Esophagus squamous epithelium (tissue), 5 donors: ENCODE results near the gene USB1. TPM values are rescaled to one million over a fixed set of nuclear protein-coding genes. Genes with fewer than 3 reads are reported as not detected.

Experiments used
- DNase-seq: peaks from one replicate; lab custom pipeline; 2025; lab: John Stamatoyannopoulos, UW
- H3K27ac ChIP-seq, 4 donors: fragments of 200-600 bp; sonication (generic); one replicate each; pipeline ENCODE4 v1.5.1; 2016 to 2019; ENCODE audit warnings: mild to moderate bottlenecking in 1 of 4
- H3K27me3 ChIP-seq, 4 donors: fragments of 200-600 bp; sonication (generic); 1 replicate in 3 of 4; 2 replicates in 1 of 4; pipeline versions ENCODE4 v1.5.1 to v1.6.0; 2017 to 2021; ENCODE audit warnings: antibody characterized with exemption in 1 of 4
- H3K36me3 ChIP-seq, 3 donors: fragments of 200-600 bp; sonication (generic); one replicate each; pipeline ENCODE4 v1.5.1; 2016 to 2019
- H3K4me1 ChIP-seq, 3 donors: fragments of 200-600 bp; sonication (generic); one replicate each; pipeline ENCODE4 v1.5.1; 2017 to 2019
- H3K4me3 ChIP-seq, 4 donors: fragments of 200-600 bp; sonication (generic); 1 replicate in 3 of 4; 2 replicates in 1 of 4; pipeline ENCODE4 v1.5.1; 2016 to 2019; ENCODE audit warnings: mild to moderate bottlenecking in 2 of 4, moderate library complexity in 1 of 4
- H3K9me3 ChIP-seq, 3 donors: fragments of 200-600 bp; sonication (generic); one replicate each; pipeline ENCODE4 v1.5.1; 2016 to 2019
- CTCF ChIP-seq, 6 experiments: fragments of 450-650 bp in 4 of 6; fragments of 200-600 bp in 2 of 6; sonication (generic) in 2 of 6; IDR thresholded peaks; one replicate each; pipeline ENCODE4 v1.5.1; 2016 to 2019; ENCODE audit warnings: antibody characterized with exemption in 6 of 6, mild to moderate bottlenecking in 4 of 6, moderate library complexity in 4 of 6
- POLR2A ChIP-seq, 4 donors: fragments of 450-650 bp; IDR thresholded peaks; one replicate each; pipeline ENCODE4 v1.6.1; 2017; ENCODE audit warnings: antibody characterized with exemption in 4 of 4, mild to moderate bottlenecking in 4 of 4, moderate library complexity in 3 of 4
- WGBS, 2 donors: methylation state at CpG; one replicate each; pipeline ENCODE4 v1.1.5; 2018; 5-methylcytosine and 5-hydroxymethylcytosine counted together
- intact Hi-C: fragments of 100-400 bp; cut with DNase I; formaldehyde crosslinking; loops from one replicate; pipeline ENCODE4 v1.15.0; 2022
- total RNA-seq, 4 donors: library from RNA; depleted of rRNA; stranded (reverse); fragments of >200 nt; gene quantifications; one replicate each; pipeline ENCODE4 v1.1.0, GENCODE V29; 2016
- donor health status: DM: yes; HTN: yes; CAD: no.

The USB1 gene
- total RNA-seq, 4 donors from 2014 or later = 11.2 to 23.9 (median 18.6) TPM

- TF ChIP-seq POLR2A (IDR thresholded peaks at IDR 0.05) (no peak), CTCF (IDR thresholded peaks at IDR 0.05) (no peak)
These were observed 42.5 kb downstream of the USB1 start for GRCh38 chr16:58043571-58044155.

GRCh38 chr16:58044266-58045019 lies 43.2 kb downstream of the USB1 start:
- no peak for TF ChIP-seq CTCF (IDR thresholded peaks at IDR 0.05)
- no peak for TF ChIP-seq POLR2A (IDR thresholded peaks at IDR 0.05)
- no peak overlapping the region for H3K4me3 ChIP-seq
- no peaks in the 10 kb centered on the region for H3K27me3 ChIP-seq
- no peaks in the 10 kb centered on the region for H3K9me3 ChIP-seq
- 88 to 93% methylated on average over 5 to 6 of the region's 9 CpGs for WGBS, 2 donors
- intact Hi-C loops = no loop called here
- H3K27ac ChIP-seq = no peak overlapping the region
- DNase-seq = no peak
- H3K4me1 ChIP-seq = peaks cover 0 to 16% (median 3%) of the 10 kb centered on the region in 3 donors
- H3K36me3 ChIP-seq = peaks cover 0 to 60% (median 0%) of the 10 kb centered on the region in 3 donors

More at GRCh38 chr16:58043571-58044155, 42.5 kb downstream of the USB1 start:
- Histone ChIP-seq H3K27me3 (no peaks in the 10 kb centered on the region), H3K36me3 (peaks cover 0 to 67% (median 0%) of the 10 kb centered on the region in 3 donors), H3K9me3 (no peaks in the 10 kb centered on the region), H3K4me3 (no peak overlapping the region), H3K4me1 (peaks cover 0 to 12% (median 3%) of the 10 kb centered on the region in 3 donors), H3K27ac (no peak overlapping the region)
- WGBS, 2 donors = 100% methylated on average over 1 of the region's 7 CpGs; no CpG with 5 or more reads in 1 of the 2 donors
- DNase-seq = no peak
- intact Hi-C loops = no loop called here

DNA sequence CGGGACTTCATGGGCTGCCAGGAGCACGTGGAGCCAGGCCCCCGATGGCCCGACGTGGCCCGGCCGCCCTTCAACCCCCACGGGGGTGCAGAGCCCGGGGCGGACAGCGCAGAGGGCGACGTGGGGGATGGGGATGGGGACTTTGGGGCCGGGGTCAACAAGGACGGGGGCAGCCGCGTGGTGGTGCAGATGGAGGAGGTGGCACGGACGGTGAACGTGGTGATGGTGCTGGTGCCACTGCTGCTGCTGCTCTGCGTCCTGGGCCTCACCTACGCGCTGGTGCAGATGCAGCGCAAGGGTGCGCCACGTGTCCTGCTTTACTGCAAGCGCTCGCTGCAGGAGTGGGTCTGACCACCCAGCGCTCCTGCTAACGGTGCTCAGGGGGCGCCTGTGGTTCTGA lies 43.9 kb downstream of the USB1 start:
- intact Hi-C loops = no loop called here
- H3K9me3 ChIP-seq = no peaks in the 10 kb centered on the region
- H3K27ac ChIP-seq = no peak overlapping the region
- peaks cover 0 to 16% (median 3%) of the 10 kb centered on the region in 3 donors for H3K4me1 ChIP-seq
- H3K36me3 ChIP-seq = peaks cover 0 to 54% (median 0%) of the 10 kb centered on the region in 3 donors
- H3K27me3 ChIP-seq = no peaks in the 10 kb centered on the region
- TF ChIP-seq CTCF (IDR thresholded peaks at IDR 0.05) = no peak
- TF ChIP-seq POLR2A (IDR thresholded peaks at IDR 0.05) = no peak
- WGBS, 2 donors = 78 to 92% methylated on average over 3 to 11 of the region's 31 CpGs
- no peak overlapping the region for H3K4me3 ChIP-seq
- no peak for DNase-seq

DNA sequence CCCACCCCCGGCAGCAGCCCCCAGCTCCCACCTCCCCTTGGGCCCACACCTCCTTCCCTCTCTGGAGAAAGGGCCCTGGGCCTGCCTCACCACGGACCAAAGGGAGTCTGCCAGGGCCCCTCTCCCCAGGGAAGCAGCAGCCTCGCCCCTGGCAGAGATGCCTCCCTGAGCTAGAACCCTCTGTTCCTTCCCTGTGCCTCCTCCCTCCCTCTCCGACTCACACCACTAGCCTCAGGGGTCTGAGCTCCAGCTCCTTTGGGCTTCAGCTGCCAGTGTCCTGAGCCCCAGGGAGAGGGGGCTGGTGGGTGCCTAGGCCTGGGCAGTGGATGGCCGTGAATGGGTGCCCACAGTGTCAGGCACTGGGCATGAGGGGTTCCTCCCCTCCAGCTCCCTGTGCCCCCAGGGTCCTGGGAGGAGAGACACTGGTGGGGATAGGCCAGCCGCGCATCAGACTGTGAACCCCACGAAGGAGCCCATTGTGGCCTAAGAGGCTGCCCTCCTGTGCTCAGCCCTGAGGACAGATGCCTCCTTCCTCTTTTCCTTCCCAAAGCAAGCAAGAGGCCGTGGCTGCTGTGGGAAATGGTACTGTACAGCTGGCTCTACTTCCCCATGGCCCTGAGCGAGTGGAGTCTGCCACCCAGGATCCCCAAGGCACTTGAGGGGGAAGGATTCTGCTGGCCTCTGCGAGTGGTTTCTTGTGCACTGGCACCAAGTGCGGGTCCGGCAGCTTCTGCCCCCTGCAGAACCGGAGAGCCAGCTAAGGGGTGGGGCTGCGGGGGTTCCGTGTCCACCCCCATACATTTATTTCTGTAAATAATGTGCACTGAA lies 45.1 kb downstream of the USB1 start:
- no peak overlapping the region for H3K4me3 ChIP-seq
- no peaks in the 10 kb centered on the region for H3K9me3 ChIP-seq
- intact Hi-C loops = no loop called here
- no peaks in the 10 kb centered on the region for H3K27me3 ChIP-seq
- no peak for TF ChIP-seq CTCF (IDR thresholded peaks at IDR 0.05)
- no peak for TF ChIP-seq POLR2A (IDR thresholded peaks at IDR 0.05)
- peaks cover 0 to 16% (median 3%) of the 10 kb centered on the region in 3 donors for H3K4me1 ChIP-seq
- peaks cover 0 to 42% (median 0%) of the 10 kb centered on the region in 3 donors for H3K36me3 ChIP-seq
- 60 to 68% methylated on average over 4 to 6 of the region's 16 CpGs for WGBS, 2 donors
- DNase-seq = no peak
- no peak overlapping the region for H3K27ac ChIP-seq
